Measurements from ENCODE around the gene HDGFL3. TPM values are rescaled to one million over a fixed set of nuclear protein-coding genes. Genes with fewer than 3 reads are reported as not detected.

Gene HDGFL3
- total RNA-seq, 4 donors from 2014 or later = 3.7 to 47.7 (median 17.1) TPM

DNA sequence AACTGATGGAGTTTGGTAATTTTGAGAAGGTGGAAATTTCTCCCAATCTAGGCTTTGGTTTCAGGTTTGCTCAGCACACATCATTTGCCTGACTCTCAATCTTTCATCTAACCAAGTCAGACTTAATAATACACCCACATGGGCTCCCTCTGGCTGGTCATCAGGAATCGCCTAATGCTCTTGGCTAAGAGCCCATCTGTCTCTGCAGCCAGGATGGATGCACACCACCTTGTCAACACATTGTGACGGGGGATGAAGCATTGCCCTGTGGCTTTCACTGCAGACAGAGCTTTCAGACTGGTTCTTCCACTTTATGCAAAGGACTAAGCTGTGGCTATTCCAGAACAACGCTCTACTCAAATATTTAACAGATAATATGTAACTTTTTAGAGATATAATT lies 3.0 kb upstream of the HDGFL3 start:
- DNase-seq = no peak
- TF ChIP-seq CTCF (IDR thresholded peaks at IDR 0.05) (no peak), POLR2A (IDR thresholded peaks at IDR 0.05) (no peak)
- Histone ChIP-seq H3K4me3 (no peak overlapping the region), H3K36me3 (no peaks in the 10 kb centered on the region), H3K27ac (no peak overlapping the region), H3K27me3 (peaks cover 0 to 20% (median 0%) of the 10 kb centered on the region in 4 donors), H3K4me1 (peaks cover 8 to 27% (median 8%) of the 10 kb centered on the region in 3 donors), H3K9me3 (no peaks in the 10 kb centered on the region)
- WGBS, 2 donors = 17 to 53% methylated on average over 2 to 3 of the region's 3 CpGs
- intact Hi-C loops (cut with DNase I) = no loop called here

GRCh38 chr15:83209333-83209732 lies 1.7 kb upstream of the HDGFL3 start:
- intact Hi-C loops (cut with DNase I) = loop anchor here (5.0 kb wide), 1 partner anchor 197 kb away; the partner anchor contains the start of gene C15orf40
- Histone ChIP-seq H3K4me3 (no peak overlapping the region), H3K36me3 (no peaks in the 10 kb centered on the region), H3K27ac (no peak overlapping the region), H3K27me3 (peaks cover 0 to 20% (median 0%) of the 10 kb centered on the region in 4 donors), H3K9me3 (no peaks in the 10 kb centered on the region), H3K4me1 (peaks cover 8 to 38% (median 8%) of the 10 kb centered on the region in 3 donors)
- TF ChIP-seq POLR2A (IDR thresholded peaks at IDR 0.05) (no peak), CTCF (IDR thresholded peaks at IDR 0.05) (no peak)
- no peak for DNase-seq
- 76 to 83% methylated on average over 4 to 5 of the region's 5 CpGs for WGBS, 2 donors

- Histone ChIP-seq H3K36me3 (no peaks in the 10 kb centered on the region), H3K4me3 (peak overlapping the region; percentile 59 to 93 (median 87)), H3K9me3 (no peaks in the 10 kb centered on the region), H3K27ac (peak overlapping the region; percentile 84 to 95 (median 87)), H3K27me3 (peaks cover 0 to 20% (median 0%) of the 10 kb centered on the region in 4 donors), H3K4me1 (peaks cover 8 to 42% (median 8%) of the 10 kb centered on the region in 3 donors)
- WGBS, 2 donors = 13 to 18% methylated on average over 7 to 9 of the region's 11 CpGs
- no peak for DNase-seq
- no peak for TF ChIP-seq CTCF (IDR thresholded peaks at IDR 0.05)
- TF ChIP-seq POLR2A (IDR thresholded peaks at IDR 0.05) = no peak
- intact Hi-C loops (cut with DNase I) = loop anchor here (5.0 kb wide), 1 partner anchor 196 kb away; the partner anchor contains the start of gene C15orf40
Observed at GRCh38 chr15:83208367-83208661, 691 bp upstream of the HDGFL3 start.

DNA sequence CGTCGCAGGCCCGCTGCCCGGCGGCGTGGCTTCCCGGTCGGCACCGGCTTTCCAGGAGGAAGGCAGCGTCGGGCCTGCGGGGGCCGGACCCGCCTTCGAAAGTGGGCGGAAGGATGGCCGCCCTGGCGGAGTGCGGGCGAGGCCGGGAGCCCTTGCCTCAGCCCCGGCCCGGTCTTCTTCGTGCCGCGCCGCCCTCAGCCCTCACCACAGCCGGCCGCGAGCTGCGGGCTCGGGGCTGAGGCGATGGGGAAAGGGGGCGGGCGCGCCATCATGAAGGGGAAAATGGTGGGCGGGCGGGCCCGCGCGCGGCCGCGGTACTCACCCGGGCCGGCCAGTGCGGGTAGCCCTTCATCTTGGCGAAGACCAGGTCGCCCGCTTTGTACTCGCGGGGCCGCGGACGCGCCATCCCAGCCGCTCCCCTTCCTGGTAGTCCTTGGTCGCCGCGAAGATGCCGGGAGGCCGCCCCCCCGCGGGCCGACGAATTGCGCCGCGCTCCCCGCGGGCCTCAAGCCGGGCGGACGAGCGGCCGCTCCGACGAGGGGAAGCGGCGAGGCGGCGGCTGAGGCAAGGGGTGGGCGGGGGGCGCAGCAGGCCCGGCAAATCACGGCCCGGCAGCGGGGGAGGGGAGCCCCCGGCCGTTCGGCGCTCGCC lies 489 bp downstream of the HDGFL3 start:
- Histone ChIP-seq H3K36me3 (no peaks in the 10 kb centered on the region), H3K4me3 (peak overlapping the region; percentile 59 to 93 (median 87)), H3K4me1 (peaks cover 8 to 43% (median 8%) of the 10 kb centered on the region in 3 donors), H3K9me3 (no peaks in the 10 kb centered on the region), H3K27me3 (peaks cover 0 to 20% (median 0%) of the 10 kb centered on the region in 4 donors), H3K27ac (peak overlapping the region; percentile 84 to 95 (median 87))
- no peak for TF ChIP-seq CTCF (IDR thresholded peaks at IDR 0.05)
- no peak for TF ChIP-seq POLR2A (IDR thresholded peaks at IDR 0.05)
- no peak for DNase-seq
- WGBS, 2 donors = no CpG with 5 or more reads among the region's 93 CpGs
- intact Hi-C loops (cut with DNase I) = loop anchor here (5.0 kb wide), 1 partner anchor 195 kb away; the partner anchor contains the start of gene C15orf40

DNA sequence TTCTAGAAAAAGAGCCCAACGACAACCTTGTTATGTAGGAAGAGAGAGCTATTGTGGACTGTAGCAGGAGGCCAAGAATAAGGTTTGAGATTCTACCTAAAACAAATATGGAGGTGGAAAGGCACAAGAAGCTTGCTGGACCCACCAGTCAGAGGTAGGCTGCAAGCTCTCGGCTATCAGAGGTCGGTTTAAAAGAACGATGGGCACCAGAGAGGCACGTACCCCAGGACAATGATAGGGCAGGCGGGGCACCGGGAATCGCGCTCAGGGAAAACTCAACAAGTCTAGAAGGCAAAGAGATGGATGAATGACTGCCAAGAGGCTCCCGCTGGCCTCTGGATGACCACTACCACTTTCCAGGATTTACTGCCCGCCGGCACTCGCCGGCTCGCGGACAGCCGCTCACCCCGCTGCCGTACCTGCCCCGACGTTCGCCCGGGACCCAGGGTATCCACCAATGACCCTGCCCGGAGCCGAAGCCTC lies 1.1 kb downstream of the HDGFL3 start:
- DNase-seq = no peak
- Histone ChIP-seq H3K4me1 (peaks cover 8 to 48% (median 8%) of the 10 kb centered on the region in 3 donors), H3K36me3 (no peaks in the 10 kb centered on the region), H3K27me3 (peaks cover 0 to 20% (median 0%) of the 10 kb centered on the region in 4 donors), H3K9me3 (no peaks in the 10 kb centered on the region), H3K4me3 (peak overlapping the region; percentile 59 to 93 (median 87)), H3K27ac (peak overlapping the region; percentile 84 to 95 (median 87))
- intact Hi-C loops (cut with DNase I) = loop anchor here (5.0 kb wide), 1 partner anchor 194 kb away; the partner anchor contains the start of gene C15orf40
- 1 to 10% methylated on average over 17 to 18 of the region's 25 CpGs for WGBS, 2 donors
- TF ChIP-seq CTCF (IDR thresholded peaks at IDR 0.05) = no peak
- no peak for TF ChIP-seq POLR2A (IDR thresholded peaks at IDR 0.05)

All from esophagus squamous epithelium (tissue), 5 donors.